Measurements from ENCODE around the gene LRRFIP1.
"Not testable (repeated sequence)": the region's sequence is repeated elsewhere in the genome, so short reads cannot be mapped to it uniquely, and the experiment has no call there.

GRCh38 chr2:237765122-237765521, 137.7 kb downstream of the LRRFIP1 start:
- not testable (repeated sequence) for TF ChIP-seq ESRRA (IDR thresholded peaks at IDR 0.05; ENCODE audit: borderline replicate concordance, low read length); FOSB (CRISPR knock-in tag; IDR thresholded peaks at IDR 0.05); CTCF (IDR thresholded peaks at IDR 0.05); CEBPB (IDR thresholded peaks at IDR 0.05); RFX5 (IDR thresholded peaks at IDR 0.05); REST (IDR thresholded peaks at IDR 0.05); POLR2A (IDR thresholded peaks at IDR 0.05; ENCODE audit: low read length); EP300 (IDR thresholded peaks at IDR 0.05); TP53 (CRISPR knock-in tag; IDR thresholded peaks at IDR 0.05); RAD21 (conservative IDR thresholded peaks at IDR 0.05 in 1 of 2, IDR thresholded peaks at IDR 0.05 in 1 of 2); JUN (IDR thresholded peaks at IDR 0.05); HMGXB4 (CRISPR knock-in tag; IDR thresholded peaks at IDR 0.05; ENCODE audit: borderline replicate concordance)

Data from A549 (cell line).